Measurements from ENCODE around the gene STEAP3. TPM values are rescaled to one million over a fixed set of nuclear protein-coding genes. Genes with fewer than 3 reads are reported as not detected.

Gene STEAP3
- total RNA-seq, 6 experiments from 2014 or later: 118 to 165 (median 131) TPM

DNA sequence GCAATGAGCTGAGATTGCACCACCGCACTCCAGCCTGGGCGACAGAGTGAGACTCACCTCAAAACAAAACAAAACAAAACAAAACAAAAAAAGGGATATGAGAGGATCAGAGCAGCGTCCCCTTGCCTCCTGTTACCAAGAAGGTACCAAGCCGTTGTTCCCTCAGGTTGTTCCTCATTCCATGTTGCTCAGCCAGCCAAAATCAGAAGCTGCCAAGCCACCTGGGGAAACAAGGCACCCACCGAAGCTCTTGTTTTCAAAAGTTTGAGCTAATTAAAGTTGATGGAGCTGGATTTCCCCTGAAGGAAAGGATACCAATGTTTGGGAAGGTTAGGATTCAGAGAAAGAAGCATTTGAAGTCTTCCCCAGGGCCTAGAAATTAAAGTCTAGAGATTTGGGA, 21.8 kb upstream of the STEAP3 start:
- ATAC-seq (no peak), DNase-seq (no peak)
- H3K27ac ChIP-seq: no peak overlapping the region
- H3K4me1 ChIP-seq: no peaks in the 10 kb centered on the region
- intact Hi-C loops (cut with DNase I): no loop called here
- TF ChIP-seq, protein P1, sequence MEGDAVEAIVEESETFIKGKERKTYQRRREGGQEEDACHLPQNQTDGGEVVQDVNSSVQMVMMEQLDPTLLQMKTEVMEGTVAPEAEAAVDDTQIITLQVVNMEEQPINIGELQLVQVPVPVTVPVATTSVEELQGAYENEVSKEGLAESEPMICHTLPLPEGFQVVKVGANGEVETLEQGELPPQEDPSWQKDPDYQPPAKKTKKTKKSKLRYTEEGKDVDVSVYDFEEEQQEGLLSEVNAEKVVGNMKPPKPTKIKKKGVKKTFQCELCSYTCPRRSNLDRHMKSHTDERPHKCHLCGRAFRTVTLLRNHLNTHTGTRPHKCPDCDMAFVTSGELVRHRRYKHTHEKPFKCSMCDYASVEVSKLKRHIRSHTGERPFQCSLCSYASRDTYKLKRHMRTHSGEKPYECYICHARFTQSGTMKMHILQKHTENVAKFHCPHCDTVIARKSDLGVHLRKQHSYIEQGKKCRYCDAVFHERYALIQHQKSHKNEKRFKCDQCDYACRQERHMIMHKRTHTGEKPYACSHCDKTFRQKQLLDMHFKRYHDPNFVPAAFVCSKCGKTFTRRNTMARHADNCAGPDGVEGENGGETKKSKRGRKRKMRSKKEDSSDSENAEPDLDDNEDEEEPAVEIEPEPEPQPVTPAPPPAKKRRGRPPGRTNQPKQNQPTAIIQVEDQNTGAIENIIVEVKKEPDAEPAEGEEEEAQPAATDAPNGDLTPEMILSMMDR (IDR thresholded peaks at IDR 0.05): no peak
- no peak for TF ChIP-seq POLR2A (IDR thresholded peaks at IDR 0.05)
- H3K27me3 ChIP-seq: no peaks in the 10 kb centered on the region
- H3K36me3 ChIP-seq: no peaks in the 10 kb centered on the region
- no peak overlapping the region for H3K4me3 ChIP-seq
- H3K9me3 ChIP-seq: no peaks in the 10 kb centered on the region
- WGBS (ENCODE audit: insufficient coverage, low coverage, low lambda C conversion rate, missing lambda C conversion rate): 79% methylated on average over 5 of the region's 5 CpGs

DNA sequence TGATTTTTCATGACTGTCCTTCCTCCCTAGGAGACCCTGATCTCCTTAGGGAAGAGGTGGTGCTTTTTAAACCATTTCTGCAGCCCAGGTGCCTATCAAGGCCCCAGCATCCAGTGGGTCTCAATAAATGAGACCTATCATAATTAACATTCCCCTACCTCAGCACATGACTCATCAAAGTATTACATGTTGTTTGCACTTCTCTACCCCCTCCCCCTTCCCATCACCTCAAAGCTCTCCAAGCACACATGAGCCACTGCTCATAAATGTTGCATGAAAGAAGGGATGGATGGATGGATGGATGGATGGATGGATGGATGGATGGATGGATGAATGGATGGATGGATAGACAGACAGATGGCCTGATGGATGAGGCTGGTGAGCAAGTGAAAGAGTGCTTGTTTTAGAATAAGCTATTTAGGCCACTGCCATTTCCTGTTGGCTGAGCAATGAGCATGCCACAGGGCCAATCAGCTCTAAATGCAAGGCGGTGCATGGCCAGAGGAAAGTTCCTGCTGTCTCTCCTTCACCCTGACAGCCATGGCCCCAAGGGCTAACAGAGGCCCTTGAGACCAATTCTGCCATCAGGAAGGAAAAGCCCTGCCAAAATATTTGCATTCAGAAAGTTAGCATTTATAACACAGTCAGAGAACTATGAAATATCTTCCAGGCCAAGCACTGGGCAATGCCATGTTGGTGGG, 20.9 kb upstream of the STEAP3 start:
- DNase-seq (no peak), ATAC-seq (no peak)
- no CpG with 5 or more reads among the region's 1 CpG for WGBS (ENCODE audit: insufficient coverage, low coverage, low lambda C conversion rate, missing lambda C conversion rate)
- no peak for TF ChIP-seq POLR2A (IDR thresholded peaks at IDR 0.05)
- TF ChIP-seq, protein P1 (IDR thresholded peaks at IDR 0.05): no peak
- H3K27me3 ChIP-seq: no peaks in the 10 kb centered on the region
- no peak overlapping the region for H3K4me3 ChIP-seq
- H3K9me3 ChIP-seq: no peaks in the 10 kb centered on the region
- intact Hi-C loops (cut with DNase I): no loop called here
- peaks cover 0 to 4% (median 2%) of the 10 kb centered on the region in 4 donors for H3K4me1 ChIP-seq
- H3K27ac ChIP-seq: no peak overlapping the region
- H3K36me3 ChIP-seq: no peaks in the 10 kb centered on the region

DNA sequence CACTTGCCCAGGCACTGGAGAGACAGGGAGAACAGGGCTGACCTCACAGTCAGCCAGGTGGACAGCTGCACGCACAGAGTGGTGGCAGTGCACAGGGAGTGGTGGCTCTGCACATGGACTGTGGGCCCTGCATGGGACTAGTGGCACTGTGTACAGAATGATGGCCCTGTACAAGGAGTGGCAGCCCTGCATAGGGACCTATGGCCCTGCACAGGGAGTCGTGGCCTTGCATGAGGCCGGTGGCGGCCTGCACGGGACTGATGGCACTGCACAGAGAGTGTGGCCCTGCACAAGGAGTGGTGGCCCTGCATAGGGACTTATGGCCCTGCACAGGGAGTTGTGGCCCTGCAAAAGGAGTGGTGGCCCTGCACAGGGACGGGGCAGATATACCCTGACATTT, 19.1 kb upstream of the STEAP3 start:
- no peak overlapping the region for H3K4me3 ChIP-seq
- TF ChIP-seq, protein P1 (IDR thresholded peaks at IDR 0.05): no peak
- no peak for TF ChIP-seq POLR2A (IDR thresholded peaks at IDR 0.05)
- no peak overlapping the region for H3K27ac ChIP-seq
- H3K4me1 ChIP-seq: peaks cover 0 to 13% (median 3%) of the 10 kb centered on the region in 4 donors
- DNase-seq (no peak), ATAC-seq (no peak)
- no CpG with 5 or more reads among the region's 6 CpGs for WGBS (ENCODE audit: insufficient coverage, low coverage, low lambda C conversion rate, missing lambda C conversion rate)
- intact Hi-C loops (cut with DNase I): no loop called here
- no peaks in the 10 kb centered on the region for H3K9me3 ChIP-seq
- no peaks in the 10 kb centered on the region for H3K36me3 ChIP-seq
- H3K27me3 ChIP-seq: no peaks in the 10 kb centered on the region

DNA sequence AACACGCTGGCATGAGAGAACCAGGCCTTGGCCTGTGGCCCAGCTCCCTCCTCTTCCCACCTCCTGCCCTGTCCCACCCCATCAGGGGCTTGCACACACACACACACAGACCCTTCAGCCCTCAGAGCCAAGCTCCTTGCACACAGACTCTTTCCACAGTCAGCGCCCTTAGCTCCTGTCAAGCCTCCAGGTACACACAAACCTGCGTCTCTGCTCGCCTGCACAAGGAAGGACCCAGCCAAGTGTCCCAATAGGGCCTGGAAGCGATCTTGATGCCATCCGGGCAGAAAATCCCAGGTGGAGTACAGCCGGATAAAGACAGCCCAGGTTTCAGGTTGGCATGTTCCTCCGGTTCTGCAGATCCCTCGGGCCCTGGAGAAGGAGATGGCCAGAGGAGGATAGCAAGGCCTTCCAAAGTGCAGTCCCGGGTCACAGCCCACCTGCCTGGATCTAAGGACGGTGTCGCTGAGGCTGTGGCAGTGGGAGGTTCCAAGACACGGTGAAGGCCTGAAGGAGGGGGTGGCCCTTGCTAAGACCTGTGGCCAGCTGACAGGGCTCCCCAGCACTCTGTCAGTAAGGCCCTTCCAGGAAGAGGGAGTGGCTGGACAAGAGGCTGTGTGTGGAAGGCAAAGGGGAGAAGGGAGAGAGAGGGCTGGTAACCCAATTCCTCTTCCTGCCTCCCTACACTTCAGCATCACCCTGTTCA, 18.5 kb upstream of the STEAP3 start:
- peaks cover 0 to 13% (median 3%) of the 10 kb centered on the region in 4 donors for H3K4me1 ChIP-seq
- H3K4me3 ChIP-seq: no peak overlapping the region
- H3K27ac ChIP-seq: no peak overlapping the region
- WGBS (ENCODE audit: insufficient coverage, low coverage, low lambda C conversion rate, missing lambda C conversion rate): 88% methylated on average over 3 of the region's 13 CpGs
- H3K36me3 ChIP-seq: no peaks in the 10 kb centered on the region
- TF ChIP-seq, protein P1 (IDR thresholded peaks at IDR 0.05): no peak
- TF ChIP-seq POLR2A (IDR thresholded peaks at IDR 0.05): no peak
- intact Hi-C loops (cut with DNase I): no loop called here
- no peaks in the 10 kb centered on the region for H3K9me3 ChIP-seq
- no peaks in the 10 kb centered on the region for H3K27me3 ChIP-seq
- ATAC-seq: no peak
- DNase-seq: no peak

Measured in right lobe of liver (tissue), 6 donors.